ENCODE results near the gene CORIN.

The CORIN gene

GRCh38 chr4:47814618-47815295, 23.1 kb downstream of the CORIN start:
- no peak for TF ChIP-seq CTCF (conservative IDR thresholded peaks at IDR 0.05; ENCODE audit: low read depth, low read length)
- Histone ChIP-seq H3K4me3 (IDR thresholded peaks at IDR 0.05; ENCODE audit: insufficient read depth, low read depth, low read length) (no peak overlapping the region), H3K27ac (no peak overlapping the region), H4K20me1 (ENCODE audit: insufficient read depth) (no peaks in the 10 kb centered on the region), H3K4me1 (ENCODE audit: low read depth, poor library complexity, severe bottlenecking) (no peaks in the 10 kb centered on the region), H3K9ac (no peak overlapping the region), H3K79me2 (ENCODE audit: insufficient read depth, low read depth) (no peaks in the 10 kb centered on the region), H3K4me2 (no peak overlapping the region), H2AFZ (ENCODE audit: low read depth) (no peak overlapping the region), H3K27me3 (ENCODE audit: insufficient read depth, low read depth) (no peaks in the 10 kb centered on the region), H3K36me3 (ENCODE audit: insufficient read depth) (no peaks in the 10 kb centered on the region)

GRCh38 chr4:47809654-47810203, 28.1 kb downstream of the CORIN start:
- H3K9ac ChIP-seq, result no peak overlapping the region
- no peaks in the 10 kb centered on the region for H3K79me2 ChIP-seq (ENCODE audit: insufficient read depth, low read depth)
- TF ChIP-seq CTCF (conservative IDR thresholded peaks at IDR 0.05; ENCODE audit: low read depth, low read length), result no peak
- H3K4me2 ChIP-seq, result no peak overlapping the region
- H2AFZ ChIP-seq (ENCODE audit: low read depth), result no peak overlapping the region
- no peak overlapping the region for H3K4me3 ChIP-seq (IDR thresholded peaks at IDR 0.05; ENCODE audit: insufficient read depth, low read depth, low read length)
- no peaks in the 10 kb centered on the region for H3K27me3 ChIP-seq (ENCODE audit: insufficient read depth, low read depth)
- no peaks in the 10 kb centered on the region for H4K20me1 ChIP-seq (ENCODE audit: insufficient read depth)
- H3K27ac ChIP-seq, result no peak overlapping the region
- no peaks in the 10 kb centered on the region for H3K4me1 ChIP-seq (ENCODE audit: low read depth, poor library complexity, severe bottlenecking)
- no peaks in the 10 kb centered on the region for H3K36me3 ChIP-seq (ENCODE audit: insufficient read depth)

GRCh38 chr4:47804598-47804997, 33.3 kb downstream of the CORIN start:
- no peak overlapping the region for H3K9ac ChIP-seq
- H3K4me2 ChIP-seq, result no peak overlapping the region
- H3K4me3 ChIP-seq (IDR thresholded peaks at IDR 0.05; ENCODE audit: insufficient read depth, low read depth, low read length), result no peak overlapping the region
- no peak overlapping the region for H3K27ac ChIP-seq
- no peaks in the 10 kb centered on the region for H3K4me1 ChIP-seq (ENCODE audit: low read depth, poor library complexity, severe bottlenecking)
- no peaks in the 10 kb centered on the region for H3K36me3 ChIP-seq (ENCODE audit: insufficient read depth)
- no peaks in the 10 kb centered on the region for H3K27me3 ChIP-seq (ENCODE audit: insufficient read depth, low read depth)
- no peak overlapping the region for H2AFZ ChIP-seq (ENCODE audit: low read depth)
- no peaks in the 10 kb centered on the region for H4K20me1 ChIP-seq (ENCODE audit: insufficient read depth)
- no peak for TF ChIP-seq CTCF (conservative IDR thresholded peaks at IDR 0.05; ENCODE audit: low read depth, low read length)
- no peaks in the 10 kb centered on the region for H3K79me2 ChIP-seq (ENCODE audit: insufficient read depth, low read depth)

- no peaks in the 10 kb centered on the region for H4K20me1 ChIP-seq (ENCODE audit: insufficient read depth)
- H3K36me3 ChIP-seq (ENCODE audit: insufficient read depth), result no peaks in the 10 kb centered on the region
- no peak for TF ChIP-seq CTCF (conservative IDR thresholded peaks at IDR 0.05; ENCODE audit: low read depth, low read length)
- H3K9ac ChIP-seq, result no peak overlapping the region
- H3K4me3 ChIP-seq (IDR thresholded peaks at IDR 0.05; ENCODE audit: insufficient read depth, low read depth, low read length), result no peak overlapping the region
- no peaks in the 10 kb centered on the region for H3K27me3 ChIP-seq (ENCODE audit: insufficient read depth, low read depth)
- no peak overlapping the region for H2AFZ ChIP-seq (ENCODE audit: low read depth)
- H3K4me2 ChIP-seq, result no peak overlapping the region
- no peaks in the 10 kb centered on the region for H3K4me1 ChIP-seq (ENCODE audit: low read depth, poor library complexity, severe bottlenecking)
- no peak overlapping the region for H3K27ac ChIP-seq
- no peaks in the 10 kb centered on the region for H3K79me2 ChIP-seq (ENCODE audit: insufficient read depth, low read depth)
Observed at GRCh38 chr4:47801481-47802002, 36.3 kb downstream of the CORIN start.

Measured in KMS-11 (cell line).